ENCODE data around the gene MESD.

- TF ChIP-seq ELF4 (CRISPR knock-in tag; IDR thresholded peaks at IDR 0.05) = no peak
- no peak for TF ChIP-seq SIN3B (IDR thresholded peaks at IDR 0.05; ENCODE audit: low read depth)
- no peak for TF ChIP-seq CREB3 (tag; conservative IDR thresholded peaks at IDR 0.05; ENCODE audit: low read depth)
- no peak for TF ChIP-seq RBM22 (IDR thresholded peaks at IDR 0.05; ENCODE audit: low read depth, low read length, poor library complexity, severe bottlenecking)
- TF ChIP-seq REST (IDR thresholded peaks at IDR 0.05; ENCODE audit: borderline replicate concordance) = no peak
- TF ChIP-seq REST (CRISPR knock-in tag; IDR thresholded peaks at IDR 0.05; ENCODE audit: low read depth) = no peak
These were observed 37.7 kb downstream of the MESD start for GRCh38 chr15:80951941-80952340.
